AG09309 (cell line): ENCODE results near the gene BRSK1.

Experiments
- DNase-seq: peaks from one replicate; pipeline ENCODE4 v3.0.0-alpha.2; 2010; ENCODE audit warnings: low read depth
- H3K4me3 ChIP-seq: 2 replicates; pipeline ENCODE4 v1.5.1; 2011; ENCODE audit warnings: mild to moderate bottlenecking, low read depth, low read length, moderate library complexity; ENCODE audit not compliant: control insufficient read depth
- CTCF ChIP-seq: IDR thresholded peaks from 2 replicates; pipeline ENCODE4 v1.5.1; 2011; ENCODE audit warnings: mild to moderate bottlenecking, low read depth, low read length, inconsistent platforms; ENCODE audit not compliant: insufficient read depth, control insufficient read depth; ENCODE audit errors: missing control alignments

BRSK1 gene

GRCh38 chr19:55315956-55316525 lies 32.2 kb downstream of the BRSK1 start:
- TF ChIP-seq CTCF: no peak
- H3K4me3 ChIP-seq: no peak overlapping the region
- no peak for DNase-seq

GRCh38 chr19:55316646-55317045 lies 32.8 kb downstream of the BRSK1 start:
- no peak for DNase-seq
- no peak overlapping the region for H3K4me3 ChIP-seq
- TF ChIP-seq CTCF: no peak

DNA sequence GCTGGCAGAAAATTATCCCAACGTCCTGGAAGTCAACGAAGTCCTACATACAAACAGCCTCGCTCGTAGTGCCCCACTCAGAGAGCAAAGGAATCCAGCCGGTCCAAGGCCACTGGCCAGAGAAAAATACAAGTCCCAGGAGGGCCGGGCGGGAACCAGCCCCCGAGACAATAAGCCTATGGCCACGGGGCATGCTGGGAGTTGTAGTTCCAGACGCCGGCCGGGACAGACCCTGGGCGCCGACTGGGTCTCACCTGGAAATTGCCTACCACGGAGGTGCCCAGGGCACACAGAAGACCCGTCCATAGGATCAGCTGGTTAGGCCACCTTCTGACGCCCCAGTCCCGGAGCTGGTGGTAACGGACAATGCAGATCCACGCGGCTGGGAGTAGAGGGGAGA lies 36.0 kb downstream of the BRSK1 start:
- DNase-seq: no peak

GRCh38 chr19:55320844-55321419 lies 37.1 kb downstream of the BRSK1 start:
- DNase-seq: no peak
- TF ChIP-seq CTCF: no peak

More for the DNA sequence above, 36.0 kb downstream of the BRSK1 start:
- no peak for TF ChIP-seq CTCF
- no peak overlapping the region for H3K4me3 ChIP-seq

DNA sequence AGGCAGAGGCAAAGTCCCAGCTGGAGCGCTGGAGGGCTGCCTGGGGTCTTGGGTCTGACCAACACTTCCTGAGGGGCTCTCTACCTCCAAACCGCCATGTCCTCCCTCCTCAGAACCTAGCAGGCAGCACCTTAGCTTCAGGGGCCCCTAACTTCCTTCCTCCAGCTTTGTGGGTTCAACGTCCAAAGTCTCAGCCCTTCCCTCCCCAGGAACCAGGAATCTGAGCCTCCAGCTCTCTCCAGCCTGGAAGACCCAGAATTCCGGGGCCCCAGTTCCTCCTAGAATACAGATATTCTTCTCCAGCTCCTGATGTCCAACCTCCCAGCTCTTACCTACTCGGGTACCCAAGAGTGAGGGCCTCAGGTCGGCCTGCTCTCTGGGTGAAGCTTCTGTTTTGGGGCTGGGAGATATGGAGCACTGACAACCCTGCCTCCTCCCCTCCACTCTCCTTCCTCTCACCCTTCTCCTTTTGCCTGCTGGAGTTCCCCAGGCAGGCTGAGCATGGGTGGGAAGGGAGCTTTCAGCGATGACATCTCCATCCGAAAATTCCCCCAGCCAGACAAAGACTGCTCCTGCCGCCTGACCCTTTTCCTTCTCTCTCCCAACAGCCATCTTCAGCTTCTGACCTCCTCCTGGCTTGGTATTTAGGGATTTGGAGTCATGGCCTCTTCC lies 37.8 kb downstream of the BRSK1 start:
- H3K4me3 ChIP-seq: no peak overlapping the region
- no peak for DNase-seq
- no peak for TF ChIP-seq CTCF

More at GRCh38 chr19:55320844-55321419, 37.1 kb downstream of the BRSK1 start:
- H3K4me3 ChIP-seq: no peak overlapping the region

DNA sequence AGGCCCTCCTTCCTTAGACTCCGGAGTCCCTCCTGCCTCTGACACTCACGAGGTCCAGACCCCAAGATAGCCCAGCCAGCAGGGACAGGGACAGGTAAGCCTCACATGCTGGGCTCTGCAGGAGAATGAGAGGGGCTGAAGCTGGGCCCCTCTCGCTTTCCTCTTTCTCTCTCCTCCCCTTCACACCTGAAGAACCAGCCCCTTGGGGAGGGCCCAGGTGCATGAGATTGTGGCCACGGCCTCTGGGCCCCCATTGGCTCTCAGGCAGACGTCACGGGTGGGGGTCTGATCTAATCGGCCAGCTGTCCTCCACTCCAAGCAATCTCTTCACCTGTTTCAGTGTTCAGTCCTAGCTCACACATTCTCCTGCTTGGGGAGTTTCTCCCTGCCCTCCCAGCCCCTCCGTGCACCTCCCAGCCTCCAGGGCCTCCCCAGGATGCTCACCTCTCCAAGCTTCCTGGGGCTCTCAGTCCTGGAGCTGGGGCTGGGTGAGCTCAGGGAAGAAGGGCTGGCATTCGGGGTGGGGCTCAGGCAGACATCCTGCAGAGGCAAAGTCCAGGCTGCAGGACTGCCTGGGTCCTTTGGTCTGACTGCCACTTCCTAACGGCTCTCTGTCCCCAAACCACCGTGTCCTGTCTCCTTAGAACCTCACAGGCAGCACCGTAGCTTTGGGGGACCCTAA lies 38.5 kb downstream of the BRSK1 start:
- H3K4me3 ChIP-seq: no peak overlapping the region
- no peak for TF ChIP-seq CTCF
- DNase-seq: no peak
